RWPE2 (cell line): ENCODE results near the gene SMIM35.

Experiments used
- ATAC-seq: fragments of 200-7000 bp; cut with Tn5 transposase; 3 replicates; pipeline ENCODE4 v1.9.1; 2021; ENCODE audit warnings: low read depth
- DNase-seq: peaks from one replicate; pipeline ENCODE4 v3.0.0-alpha.2; 2020; ENCODE audit warnings: low spot score
- H3K27ac ChIP-seq: fragments of 450-650 bp; 2 replicates; pipeline ENCODE4 v1.5.1; 2017; ENCODE audit warnings: mild to moderate bottlenecking; ENCODE audit not compliant: poor library complexity, severe bottlenecking
- H3K27me3 ChIP-seq: fragments of 250-450 bp; sonication (Bioruptor Pico); 2 replicates; pipeline ENCODE4 v1.5.1; 2021; ENCODE audit warnings: mild to moderate bottlenecking, moderate library complexity; ENCODE audit not compliant: insufficient read depth, poor library complexity, severe bottlenecking
- H3K36me3 ChIP-seq: fragments of 250-450 bp; sonication (Bioruptor Pico); 2 replicates; pipeline ENCODE4 v1.5.1; 2020; ENCODE audit warnings: low read depth, mild to moderate bottlenecking, moderate library complexity
- H3K4me1 ChIP-seq: fragments of 250-450 bp; sonication (Bioruptor Pico); 2 replicates; pipeline ENCODE4 v1.5.1; 2021; ENCODE audit warnings: mild to moderate bottlenecking, moderate library complexity; ENCODE audit not compliant: insufficient read depth, poor library complexity, severe bottlenecking
- H3K4me3 ChIP-seq: fragments of 250-450 bp; sonication (Bioruptor Pico); 2 replicates; pipeline ENCODE4 v1.5.1; 2021; ENCODE audit warnings: mild to moderate bottlenecking, moderate library complexity; ENCODE audit not compliant: severe bottlenecking
- H3K9me3 ChIP-seq: fragments of 250-450 bp; sonication (Bioruptor Pico); 2 replicates; pipeline ENCODE4 v1.5.1; 2021; ENCODE audit warnings: mild to moderate bottlenecking, moderate library complexity; ENCODE audit not compliant: severe bottlenecking
- TF ChIP-seq, protein P1 (sequence below): fragments of 450-650 bp; IDR thresholded peaks from one replicate; pipeline ENCODE4 v1.5.1; 2017; ENCODE audit warnings: mild to moderate bottlenecking, moderate library complexity; ENCODE audit not compliant: poor library complexity, severe bottlenecking

SMIM35 gene

DNA sequence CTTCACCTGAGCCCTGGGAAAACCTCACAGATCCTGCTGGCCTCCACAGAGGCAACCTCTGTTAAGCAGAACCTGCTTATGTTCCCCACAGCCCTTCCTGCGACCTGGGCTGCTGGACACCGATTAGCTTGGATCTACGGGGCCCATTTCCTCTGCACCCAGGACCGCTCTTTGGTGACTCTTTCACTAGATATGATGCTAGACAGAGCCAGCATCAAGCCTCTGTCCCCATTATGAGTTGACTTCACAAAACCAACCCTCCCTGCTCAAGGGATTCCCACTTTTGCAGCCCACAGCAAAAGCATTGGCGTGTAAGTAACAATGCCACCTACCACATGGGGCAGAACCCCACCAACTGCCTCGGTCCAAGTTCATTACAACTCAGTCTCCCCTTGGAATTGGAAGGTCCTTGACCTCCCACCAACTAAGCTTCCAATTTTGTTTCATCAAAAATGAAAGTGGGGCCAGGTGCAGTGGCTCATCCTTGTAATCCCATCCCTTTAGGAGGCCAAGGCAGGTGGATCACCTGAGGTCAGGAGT, 25.1 kb downstream of the SMIM35 start:
- H3K27me3 ChIP-seq, result no peaks in the 10 kb centered on the region
- DNase-seq (no peak), ATAC-seq (no peak)
- TF ChIP-seq, protein P1, sequence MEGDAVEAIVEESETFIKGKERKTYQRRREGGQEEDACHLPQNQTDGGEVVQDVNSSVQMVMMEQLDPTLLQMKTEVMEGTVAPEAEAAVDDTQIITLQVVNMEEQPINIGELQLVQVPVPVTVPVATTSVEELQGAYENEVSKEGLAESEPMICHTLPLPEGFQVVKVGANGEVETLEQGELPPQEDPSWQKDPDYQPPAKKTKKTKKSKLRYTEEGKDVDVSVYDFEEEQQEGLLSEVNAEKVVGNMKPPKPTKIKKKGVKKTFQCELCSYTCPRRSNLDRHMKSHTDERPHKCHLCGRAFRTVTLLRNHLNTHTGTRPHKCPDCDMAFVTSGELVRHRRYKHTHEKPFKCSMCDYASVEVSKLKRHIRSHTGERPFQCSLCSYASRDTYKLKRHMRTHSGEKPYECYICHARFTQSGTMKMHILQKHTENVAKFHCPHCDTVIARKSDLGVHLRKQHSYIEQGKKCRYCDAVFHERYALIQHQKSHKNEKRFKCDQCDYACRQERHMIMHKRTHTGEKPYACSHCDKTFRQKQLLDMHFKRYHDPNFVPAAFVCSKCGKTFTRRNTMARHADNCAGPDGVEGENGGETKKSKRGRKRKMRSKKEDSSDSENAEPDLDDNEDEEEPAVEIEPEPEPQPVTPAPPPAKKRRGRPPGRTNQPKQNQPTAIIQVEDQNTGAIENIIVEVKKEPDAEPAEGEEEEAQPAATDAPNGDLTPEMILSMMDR, result no peak
- no peak overlapping the region for H3K4me3 ChIP-seq
- H3K27ac ChIP-seq, result no peak overlapping the region
- no peaks in the 10 kb centered on the region for H3K9me3 ChIP-seq
- no peaks in the 10 kb centered on the region for H3K36me3 ChIP-seq
- no peaks in the 10 kb centered on the region for H3K4me1 ChIP-seq

DNA sequence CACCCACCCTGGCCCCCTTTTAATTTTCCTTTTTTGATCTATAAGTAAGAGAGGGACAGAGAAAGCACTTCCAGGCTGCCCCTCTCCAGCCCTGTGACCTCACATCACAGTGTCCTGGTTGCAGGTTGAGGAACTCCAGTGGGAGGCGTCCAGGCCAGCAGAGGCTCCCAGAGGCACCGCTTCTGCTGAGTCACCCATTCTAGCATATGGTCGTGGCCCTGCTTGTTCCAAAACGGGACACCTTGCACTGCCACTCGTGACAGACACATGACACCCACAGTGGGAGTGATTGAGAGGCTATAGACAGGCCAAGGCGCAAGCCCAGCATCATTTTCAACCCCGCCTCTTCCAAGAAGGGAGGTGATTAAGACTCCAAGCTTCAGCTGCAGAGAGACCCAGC, 25.9 kb downstream of the SMIM35 start:
- Histone ChIP-seq H3K9me3 (no peaks in the 10 kb centered on the region), H3K4me1 (no peaks in the 10 kb centered on the region), H3K4me3 (no peak overlapping the region), H3K36me3 (no peaks in the 10 kb centered on the region), H3K27ac (no peak overlapping the region), H3K27me3 (no peaks in the 10 kb centered on the region)
- ATAC-seq (no peak), DNase-seq (no peak)
- TF ChIP-seq, protein P1, result no peak

DNA sequence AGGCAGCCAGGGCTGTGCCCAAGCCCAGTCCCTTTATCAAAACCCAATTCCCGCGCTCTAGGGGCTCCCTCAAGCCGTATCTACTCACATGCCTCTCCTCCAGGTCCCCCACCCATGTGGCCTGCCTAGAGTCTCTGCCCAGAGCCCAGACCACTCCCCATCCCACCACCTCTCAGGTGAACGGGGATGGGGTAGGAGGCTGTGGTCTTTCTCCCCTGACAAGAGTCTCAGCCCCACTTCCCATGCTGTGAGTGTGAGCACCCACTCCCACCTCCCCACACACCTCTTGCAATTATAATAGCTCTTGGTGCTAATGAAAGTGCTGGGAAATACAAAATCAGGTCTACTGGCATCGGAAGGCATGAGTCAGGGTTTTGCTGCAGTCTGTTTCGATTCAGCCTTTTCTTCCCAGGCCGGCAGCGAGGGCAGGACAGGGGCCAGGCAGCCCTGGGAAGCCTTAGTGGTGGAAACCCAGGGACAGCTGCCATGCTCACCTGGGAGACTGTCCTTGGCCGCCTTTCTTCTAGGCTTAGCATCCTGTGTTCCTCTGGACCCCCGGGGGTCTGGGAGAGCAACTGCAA, 26.6 kb downstream of the SMIM35 start:
- H3K27me3 ChIP-seq, result no peaks in the 10 kb centered on the region
- no peaks in the 10 kb centered on the region for H3K9me3 ChIP-seq
- TF ChIP-seq, protein P1, result no peak
- no peaks in the 10 kb centered on the region for H3K36me3 ChIP-seq
- DNase-seq (no peak), ATAC-seq (no peak)
- no peak overlapping the region for H3K27ac ChIP-seq
- H3K4me3 ChIP-seq, result no peak overlapping the region
- H3K4me1 ChIP-seq, result no peaks in the 10 kb centered on the region

DNA sequence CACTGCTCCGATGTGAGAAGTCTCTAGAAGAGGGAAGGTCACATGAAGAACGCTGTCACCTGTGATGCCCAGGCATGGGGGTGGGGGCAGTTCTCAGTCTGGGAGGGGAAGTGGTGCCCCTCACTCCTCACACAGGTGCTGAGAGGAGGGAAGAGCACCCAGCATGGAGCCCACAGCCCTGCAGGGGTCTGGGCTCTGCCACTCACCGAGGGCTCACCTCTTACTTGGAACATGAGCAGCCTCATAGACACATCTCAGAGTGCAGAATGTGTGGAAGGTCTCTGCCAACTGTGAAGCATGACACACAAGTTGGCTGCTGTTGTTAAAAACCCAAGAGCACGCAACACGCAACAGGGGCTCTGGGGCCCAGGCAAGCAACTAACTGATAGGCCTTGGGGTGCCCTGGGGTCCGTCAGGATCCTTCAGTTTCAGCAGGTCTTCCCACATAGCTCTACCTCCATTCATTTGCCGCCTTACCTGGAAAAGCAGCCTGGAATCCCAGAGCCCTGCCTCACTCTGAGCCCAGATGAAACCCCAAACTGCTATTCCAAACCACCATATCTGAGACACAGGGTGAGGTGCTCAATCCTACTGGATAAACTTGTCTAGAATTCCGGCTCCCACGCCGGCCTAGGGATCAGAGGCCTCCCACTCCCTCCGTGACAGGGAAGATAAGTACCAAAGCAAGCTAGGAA, 27.4 kb downstream of the SMIM35 start:
- H3K27me3 ChIP-seq, result no peaks in the 10 kb centered on the region
- no peak for ATAC-seq
- no peak overlapping the region for H3K4me3 ChIP-seq
- no peak for DNase-seq
- no peaks in the 10 kb centered on the region for H3K9me3 ChIP-seq
- H3K36me3 ChIP-seq, result no peaks in the 10 kb centered on the region
- H3K4me1 ChIP-seq, result no peaks in the 10 kb centered on the region
- no peak overlapping the region for H3K27ac ChIP-seq
- TF ChIP-seq, protein P1, result no peak
